Measurements from ENCODE around the gene ADAMTS8. TPM values are rescaled to one million over a fixed set of nuclear protein-coding genes. Genes with fewer than 3 reads are reported as not detected.

ADAMTS8 gene
- total RNA-seq, 2 experiments from 2014 or later, result not detected

DNA sequence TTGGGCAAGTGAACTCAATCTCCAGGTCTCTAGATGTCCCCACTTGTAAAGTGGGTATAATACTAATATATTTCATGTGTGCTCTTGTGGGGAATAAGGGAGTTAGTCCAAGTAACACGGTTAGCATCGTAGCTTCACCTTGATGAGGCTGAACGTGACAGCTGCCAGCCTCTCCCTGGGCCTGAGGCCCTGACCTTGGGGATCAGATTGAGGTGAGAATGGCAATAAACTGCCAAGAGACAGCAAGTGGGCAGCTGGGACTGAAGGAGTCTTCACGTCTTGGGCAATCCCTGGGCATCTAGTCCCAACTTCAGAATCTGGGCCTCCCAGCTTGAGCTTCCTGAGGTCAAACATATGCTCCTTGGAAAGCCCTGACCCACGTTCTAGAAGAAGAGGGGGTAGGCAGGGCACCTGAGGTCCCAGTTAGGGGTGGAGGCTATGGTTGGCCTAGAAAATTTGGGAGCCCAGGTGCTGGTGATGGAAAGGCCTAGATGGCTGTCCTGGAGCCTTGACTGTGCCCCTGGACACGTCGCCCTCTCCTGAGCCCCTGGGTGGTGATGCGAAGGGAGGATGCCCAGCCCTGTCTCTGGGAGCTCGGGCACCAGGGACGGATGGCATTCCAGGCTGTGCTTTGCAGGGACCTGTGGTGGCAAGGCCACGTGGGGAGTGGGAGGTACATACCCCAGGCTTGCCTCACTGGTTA lies 43.5 kb upstream of the ADAMTS8 start:
- H3K4me1 Mint-ChIP-seq (ENCODE audit: low read depth), result no peaks in the 10 kb centered on the region
- no peaks in the 10 kb centered on the region for H3K9me3 Mint-ChIP-seq
- H3K27me3 Mint-ChIP-seq (ENCODE audit: low read depth), result no peaks in the 10 kb centered on the region
- intact Hi-C loops (cut with micrococcal nuclease), result no loop called here
- no peak overlapping the region for H3K4me3 Mint-ChIP-seq
- H3K27ac Mint-ChIP-seq, result no peak overlapping the region
- DNase-seq, result no peak
- H3K36me3 Mint-ChIP-seq (ENCODE audit: low read depth), result no peaks in the 10 kb centered on the region
- CTCF ChIA-PET, result no interaction called here

- Mint-ChIP-seq H3K27me3 (ENCODE audit: low read depth) (no peaks in the 10 kb centered on the region), H3K9me3 (no peaks in the 10 kb centered on the region), H3K4me3 (no peak overlapping the region), H3K36me3 (ENCODE audit: low read depth) (no peaks in the 10 kb centered on the region), H3K27ac (no peak overlapping the region), H3K4me1 (ENCODE audit: low read depth) (no peaks in the 10 kb centered on the region)
- CTCF ChIA-PET, result no interaction called here
- intact Hi-C loops (cut with micrococcal nuclease), result no loop called here
- DNase-seq, result no peak
Observed at GRCh38 chr11:130470832-130471706, 42.7 kb upstream of the ADAMTS8 start.

DNA sequence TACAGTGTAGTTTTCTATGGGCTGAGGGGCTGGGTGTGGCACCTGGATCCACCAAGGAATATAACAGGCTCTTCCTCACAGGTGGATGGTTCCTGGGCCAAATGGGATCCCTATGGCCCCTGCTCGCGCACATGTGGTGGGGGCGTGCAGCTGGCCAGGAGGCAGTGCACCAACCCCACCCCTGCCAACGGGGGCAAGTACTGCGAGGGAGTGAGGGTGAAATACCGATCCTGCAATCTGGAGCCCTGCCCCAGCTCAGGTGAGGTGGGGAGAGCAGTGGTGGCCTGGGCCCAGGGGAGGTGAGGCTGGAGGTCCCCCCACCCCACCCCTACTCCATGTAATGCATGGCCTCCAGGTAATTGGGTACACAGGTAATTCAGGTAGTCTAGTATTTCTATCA lies 40.8 kb upstream of the ADAMTS8 start:
- Mint-ChIP-seq H3K4me3 (no peak overlapping the region), H3K36me3 (ENCODE audit: low read depth) (no peaks in the 10 kb centered on the region), H3K27ac (no peak overlapping the region), H3K27me3 (ENCODE audit: low read depth) (no peaks in the 10 kb centered on the region), H3K4me1 (ENCODE audit: low read depth) (no peaks in the 10 kb centered on the region), H3K9me3 (no peaks in the 10 kb centered on the region)
- intact Hi-C loops (cut with micrococcal nuclease), result no loop called here
- CTCF ChIA-PET, result interaction anchor here (0.6 kb wide), 1 partner anchor 37 kb away, joined by 3 read pairs; no protein-coding TSS in a partner anchor
- no peak for DNase-seq

GRCh38 chr11:130467116-130467900 lies 38.9 kb upstream of the ADAMTS8 start:
- Mint-ChIP-seq H3K4me1 (ENCODE audit: low read depth) (no peaks in the 10 kb centered on the region), H3K9me3 (no peaks in the 10 kb centered on the region), H3K36me3 (ENCODE audit: low read depth) (no peaks in the 10 kb centered on the region), H3K27me3 (ENCODE audit: low read depth) (no peaks in the 10 kb centered on the region), H3K27ac (no peak overlapping the region), H3K4me3 (no peak overlapping the region)
- DNase-seq, result no peak
- intact Hi-C loops (cut with micrococcal nuclease), result no loop called here
- CTCF ChIA-PET, result no interaction called here

DNA sequence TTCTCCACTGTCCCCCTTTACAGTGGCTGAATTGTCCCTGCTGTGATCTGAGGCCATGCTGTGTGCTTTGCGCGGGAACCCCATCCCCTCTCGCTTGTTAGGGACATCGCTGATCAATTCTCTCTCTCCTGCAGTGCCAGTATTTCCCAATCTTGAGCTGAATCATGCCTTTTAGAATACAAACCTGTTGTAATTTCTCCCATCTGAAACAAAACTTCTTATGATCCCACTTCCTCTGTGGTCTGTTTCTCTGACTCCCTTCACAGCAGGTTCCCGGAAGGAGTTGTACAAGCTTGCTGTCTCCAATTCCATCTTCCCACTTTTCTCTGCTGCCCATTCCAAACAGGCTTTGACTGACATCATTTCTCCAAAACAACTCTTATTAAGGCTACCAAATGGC lies 36.9 kb upstream of the ADAMTS8 start:
- intact Hi-C loops (cut with micrococcal nuclease), result no loop called here
- no peak for DNase-seq
- no peak overlapping the region for H3K27ac Mint-ChIP-seq
- CTCF ChIA-PET, result no interaction called here
- no peak overlapping the region for H3K4me3 Mint-ChIP-seq
- no peaks in the 10 kb centered on the region for H3K36me3 Mint-ChIP-seq (ENCODE audit: low read depth)
- H3K27me3 Mint-ChIP-seq (ENCODE audit: low read depth), result no peaks in the 10 kb centered on the region
- no peaks in the 10 kb centered on the region for H3K4me1 Mint-ChIP-seq (ENCODE audit: low read depth)
- no peaks in the 10 kb centered on the region for H3K9me3 Mint-ChIP-seq

DNA sequence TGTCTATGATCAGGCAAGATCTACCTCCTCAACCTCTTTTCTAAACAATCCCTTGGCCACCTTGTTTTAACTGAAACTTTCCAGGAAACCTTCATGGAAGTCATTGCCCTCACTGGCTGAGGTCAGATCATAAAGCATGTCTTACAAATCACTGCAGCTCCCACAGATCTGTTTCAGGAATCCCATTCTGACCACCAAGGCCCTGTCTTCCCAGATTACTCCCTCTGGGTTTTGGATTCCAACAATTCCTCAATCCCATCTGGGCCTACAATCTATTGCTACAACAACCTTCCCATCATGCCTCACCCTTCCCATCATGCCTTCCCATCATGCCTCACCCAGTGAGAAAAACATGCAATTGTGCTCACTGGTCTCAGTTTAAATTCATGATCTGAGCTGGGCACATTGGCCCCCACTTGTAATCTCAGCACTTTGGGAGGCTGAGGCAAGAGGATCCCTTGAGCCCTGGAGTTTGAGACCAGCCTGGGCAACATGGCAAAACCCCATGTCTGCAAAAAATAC lies 35.9 kb upstream of the ADAMTS8 start:
- H3K9me3 Mint-ChIP-seq, result no peaks in the 10 kb centered on the region

GRCh38 chr11:130462931-130463330 lies 34.5 kb upstream of the ADAMTS8 start:
- H3K9me3 Mint-ChIP-seq, result no peaks in the 10 kb centered on the region
- H3K4me1 Mint-ChIP-seq (ENCODE audit: low read depth), result no peaks in the 10 kb centered on the region
- no peak overlapping the region for H3K27ac Mint-ChIP-seq
- H3K4me3 Mint-ChIP-seq, result no peak overlapping the region
- H3K27me3 Mint-ChIP-seq (ENCODE audit: low read depth), result no peaks in the 10 kb centered on the region
- CTCF ChIA-PET, result interaction anchor here (0.6 to 1.3 kb wide), 3 partner anchors 28 to 399 kb away, joined by 3 to 5 read pairs (median 3); no protein-coding TSS in a partner anchor
- DNase-seq, result no peak
- intact Hi-C loops (cut with micrococcal nuclease), result no loop called here
- no peaks in the 10 kb centered on the region for H3K36me3 Mint-ChIP-seq (ENCODE audit: low read depth)

More for the DNA sequence above, 35.9 kb upstream of the ADAMTS8 start:
- Mint-ChIP-seq H3K4me3 (no peak overlapping the region), H3K4me1 (ENCODE audit: low read depth) (no peaks in the 10 kb centered on the region), H3K36me3 (ENCODE audit: low read depth) (no peaks in the 10 kb centered on the region), H3K27me3 (ENCODE audit: low read depth) (no peaks in the 10 kb centered on the region), H3K27ac (no peak overlapping the region)
- no peak for DNase-seq
- CTCF ChIA-PET, result no interaction called here
- intact Hi-C loops (cut with micrococcal nuclease), result no loop called here

DNA sequence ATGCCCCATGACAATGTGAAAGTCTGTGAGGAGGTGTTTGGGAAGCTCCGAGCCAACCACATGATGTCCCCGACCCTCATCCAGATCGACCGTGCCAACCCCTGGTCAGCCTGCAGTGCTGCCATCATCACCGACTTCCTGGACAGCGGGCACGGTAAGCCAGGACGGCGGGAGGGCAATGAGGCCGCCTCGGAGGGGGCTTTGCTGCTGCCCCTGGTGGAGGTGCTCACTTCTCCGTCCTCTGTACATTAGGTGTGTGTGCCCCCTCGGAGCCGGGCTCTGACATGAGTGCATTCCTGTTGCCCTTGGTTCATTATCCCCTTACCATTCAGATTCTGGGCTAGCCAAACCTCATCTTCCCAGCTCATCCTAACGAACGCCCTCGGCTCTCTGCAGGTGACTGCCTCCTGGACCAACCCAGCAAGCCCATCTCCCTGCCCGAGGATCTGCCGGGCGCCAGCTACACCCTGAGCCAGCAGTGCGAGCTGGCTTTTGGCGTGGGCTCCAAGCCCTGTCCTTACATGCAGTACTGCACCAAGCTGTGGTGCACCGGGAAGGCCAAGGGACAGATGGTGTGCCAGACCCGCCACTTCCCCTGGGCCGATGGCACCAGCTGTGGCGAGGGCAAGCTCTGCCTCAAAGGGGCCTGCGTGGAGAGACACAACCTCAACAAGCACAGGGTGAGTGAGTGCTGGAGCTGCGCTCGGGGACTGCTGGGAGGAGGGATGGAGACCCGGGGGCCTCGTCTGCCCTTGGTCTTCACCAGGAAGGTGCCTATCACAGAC lies 33.9 kb upstream of the ADAMTS8 start:
- Mint-ChIP-seq H3K9me3 (no peaks in the 10 kb centered on the region), H3K27ac (no peak overlapping the region), H3K27me3 (ENCODE audit: low read depth) (no peaks in the 10 kb centered on the region), H3K4me1 (ENCODE audit: low read depth) (no peaks in the 10 kb centered on the region), H3K36me3 (ENCODE audit: low read depth) (no peaks in the 10 kb centered on the region), H3K4me3 (no peak overlapping the region)
- CTCF ChIA-PET, result interaction anchor here (0.6 to 1.3 kb wide), 3 partner anchors 29 to 400 kb away, joined by 3 to 5 read pairs (median 3); no protein-coding TSS in a partner anchor
- intact Hi-C loops (cut with micrococcal nuclease), result no loop called here
- no peak for DNase-seq

GRCh38 chr11:130459521-130459920 lies 31.1 kb upstream of the ADAMTS8 start:
- Mint-ChIP-seq H3K27ac (no peak overlapping the region), H3K27me3 (ENCODE audit: low read depth) (no peaks in the 10 kb centered on the region), H3K9me3 (no peaks in the 10 kb centered on the region), H3K36me3 (ENCODE audit: low read depth) (no peaks in the 10 kb centered on the region), H3K4me1 (ENCODE audit: low read depth) (no peaks in the 10 kb centered on the region), H3K4me3 (no peak overlapping the region)
- intact Hi-C loops (cut with micrococcal nuclease), result no loop called here
- no peak for DNase-seq
- CTCF ChIA-PET, result no interaction called here

DNA sequence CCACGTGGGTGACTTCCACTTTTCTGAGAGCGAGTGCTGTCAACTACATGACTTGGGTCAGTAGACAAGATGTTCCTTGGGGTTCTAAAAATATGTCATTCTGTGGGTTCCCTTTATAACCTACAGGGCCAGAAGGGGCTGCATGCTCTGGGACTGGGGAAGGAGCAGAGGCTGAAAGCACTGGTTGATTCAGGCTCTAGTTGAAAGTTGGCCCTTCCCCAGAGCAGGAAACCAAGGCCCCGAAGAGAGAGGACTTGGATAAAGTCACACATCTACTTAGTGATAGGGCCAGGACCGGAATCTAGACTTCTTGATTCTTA lies 30.0 kb upstream of the ADAMTS8 start:
- H3K4me3 Mint-ChIP-seq, result no peak overlapping the region
- CTCF ChIA-PET, result no interaction called here
- intact Hi-C loops (cut with micrococcal nuclease), result no loop called here
- H3K9me3 Mint-ChIP-seq, result no peaks in the 10 kb centered on the region
- H3K27ac Mint-ChIP-seq, result no peak overlapping the region
- H3K36me3 Mint-ChIP-seq (ENCODE audit: low read depth), result no peaks in the 10 kb centered on the region
- no peaks in the 10 kb centered on the region for H3K4me1 Mint-ChIP-seq (ENCODE audit: low read depth)
- DNase-seq, result no peak
- peaks cover 3% of the 10 kb centered on the region for H3K27me3 Mint-ChIP-seq (ENCODE audit: low read depth)

GRCh38 chr11:130457623-130458409 lies 29.4 kb upstream of the ADAMTS8 start:
- CTCF ChIA-PET, result interaction anchor here (3.1 kb wide), 1 partner anchor 405 kb away, joined by 11 read pairs; no protein-coding TSS in a partner anchor
- H3K36me3 Mint-ChIP-seq (ENCODE audit: low read depth), result no peaks in the 10 kb centered on the region
- no peak overlapping the region for H3K27ac Mint-ChIP-seq
- H3K27me3 Mint-ChIP-seq (ENCODE audit: low read depth), result peaks cover 3% of the 10 kb centered on the region
- DNase-seq, result no peak
- no peaks in the 10 kb centered on the region for H3K9me3 Mint-ChIP-seq
- intact Hi-C loops (cut with micrococcal nuclease), result no loop called here
- H3K4me3 Mint-ChIP-seq, result no peak overlapping the region
- H3K4me1 Mint-ChIP-seq (ENCODE audit: low read depth), result no peaks in the 10 kb centered on the region
